Smooth muscle cell of the umbilical artery (primary cell): Measurements from ENCODE around the gene NHSL1. TPM values are rescaled to one million over a fixed set of nuclear protein-coding genes. Genes with fewer than 3 reads are reported as not detected.

Experiments used
- total RNA-seq: library from RNA; depleted of rRNA; stranded (reverse); fragments of >200 nt; gene quantifications from 2 replicates; pipeline ENCODE4 v1.2.3, GENCODE V29; 2014

Gene NHSL1
- total RNA-seq, result 7.4 and 12.1 TPM in 2 replicates

GRCh38 chr6:138499303-138500018 lies at the start of gene NHSL1:
NHSL1 (minus strand) TSS chr6:138499494; CDS start chr6:138499290, 204 bp downstream.

GRCh38 chr6:138403801-138404665 lies 95.3 kb downstream of the NHSL1 start, which contains the start of gene HEBP2:
HEBP2 (plus strand) TSS chr6:138404223; CDS start chr6:138404496, 273 bp downstream.

GRCh38 chr6:138377844-138378243 lies 121.5 kb downstream of the NHSL1 start, which contains the start of gene SMIM28:
SMIM28 (plus strand) TSS chr6:138377905; CDS start chr6:138378073, 168 bp downstream.

Other genes starting within 250 kb of the NHSL1 start
- not detected in 2 replicates for gene SMIM28, start 121.6 kb downstream of the NHSL1 start, total RNA-seq
- 26.9 and 40.7 TPM in 2 replicates for gene HEBP2, start 95.3 kb downstream of the NHSL1 start, total RNA-seq